Kidney glomerular epithelial cell (primary cell): ENCODE results near the gene RGL4.

Experiments used
- DNase-seq: peaks from one replicate; lab custom pipeline; 2025; lab: John Stamatoyannopoulos, UW

Gene RGL4

GRCh38 chr22:23742505-23743264, 51.9 kb downstream of the RGL4 start:
- DNase-seq: no peak

- DNase-seq: no peak
Observed at GRCh38 chr22:23743303-23743705, 52.5 kb downstream of the RGL4 start.

- no peak for DNase-seq
Observed at GRCh38 chr22:23744001-23744400, 53.2 kb downstream of the RGL4 start.

GRCh38 chr22:23744485-23744884, 53.7 kb downstream of the RGL4 start:
- DNase-seq: no peak

GRCh38 chr22:23745791-23746190, 55.0 kb downstream of the RGL4 start:
- no peak for DNase-seq
